ENCODE data around the gene PNPLA2.

The PNPLA2 gene

DNA sequence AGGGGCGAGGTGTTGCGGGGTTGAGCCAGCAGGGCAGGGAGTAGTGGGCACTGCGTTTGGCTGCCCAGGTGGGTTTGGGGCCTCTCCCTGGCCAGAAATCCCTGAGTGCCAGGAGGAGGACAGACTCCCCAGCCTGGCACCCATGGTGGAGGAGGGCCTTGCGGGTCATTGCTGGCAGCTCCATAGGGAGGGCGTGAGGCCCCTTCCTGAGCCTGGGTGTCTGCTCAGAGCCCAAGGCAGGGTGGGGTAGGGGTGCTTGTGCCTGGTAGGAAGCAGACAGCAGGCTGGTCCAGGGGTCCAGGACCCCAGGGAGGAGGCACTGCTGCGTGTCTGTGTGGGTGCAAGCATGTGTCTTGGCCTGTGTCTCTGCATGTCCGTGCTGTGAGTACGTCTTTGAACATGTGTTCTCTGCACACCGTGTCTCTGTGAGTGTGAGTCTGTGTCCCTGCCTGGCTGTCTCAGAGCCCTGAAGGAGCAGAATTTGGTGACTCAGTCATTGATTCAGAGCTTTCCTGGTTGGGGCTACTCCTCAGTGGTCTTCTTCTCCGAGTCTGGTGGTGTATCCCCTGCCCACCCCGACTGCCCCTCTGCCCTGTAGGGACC, 27.9 kb downstream of the PNPLA2 start:
- no peak for DNase-seq (ENCODE audit: insufficient read length, low spot score)
- TF ChIP-seq, protein P1, sequence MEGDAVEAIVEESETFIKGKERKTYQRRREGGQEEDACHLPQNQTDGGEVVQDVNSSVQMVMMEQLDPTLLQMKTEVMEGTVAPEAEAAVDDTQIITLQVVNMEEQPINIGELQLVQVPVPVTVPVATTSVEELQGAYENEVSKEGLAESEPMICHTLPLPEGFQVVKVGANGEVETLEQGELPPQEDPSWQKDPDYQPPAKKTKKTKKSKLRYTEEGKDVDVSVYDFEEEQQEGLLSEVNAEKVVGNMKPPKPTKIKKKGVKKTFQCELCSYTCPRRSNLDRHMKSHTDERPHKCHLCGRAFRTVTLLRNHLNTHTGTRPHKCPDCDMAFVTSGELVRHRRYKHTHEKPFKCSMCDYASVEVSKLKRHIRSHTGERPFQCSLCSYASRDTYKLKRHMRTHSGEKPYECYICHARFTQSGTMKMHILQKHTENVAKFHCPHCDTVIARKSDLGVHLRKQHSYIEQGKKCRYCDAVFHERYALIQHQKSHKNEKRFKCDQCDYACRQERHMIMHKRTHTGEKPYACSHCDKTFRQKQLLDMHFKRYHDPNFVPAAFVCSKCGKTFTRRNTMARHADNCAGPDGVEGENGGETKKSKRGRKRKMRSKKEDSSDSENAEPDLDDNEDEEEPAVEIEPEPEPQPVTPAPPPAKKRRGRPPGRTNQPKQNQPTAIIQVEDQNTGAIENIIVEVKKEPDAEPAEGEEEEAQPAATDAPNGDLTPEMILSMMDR (IDR thresholded peaks at IDR 0.05; ENCODE audit: insufficient read depth, missing control alignments), result no peak
- FAIRE-seq, result no peak

DNA sequence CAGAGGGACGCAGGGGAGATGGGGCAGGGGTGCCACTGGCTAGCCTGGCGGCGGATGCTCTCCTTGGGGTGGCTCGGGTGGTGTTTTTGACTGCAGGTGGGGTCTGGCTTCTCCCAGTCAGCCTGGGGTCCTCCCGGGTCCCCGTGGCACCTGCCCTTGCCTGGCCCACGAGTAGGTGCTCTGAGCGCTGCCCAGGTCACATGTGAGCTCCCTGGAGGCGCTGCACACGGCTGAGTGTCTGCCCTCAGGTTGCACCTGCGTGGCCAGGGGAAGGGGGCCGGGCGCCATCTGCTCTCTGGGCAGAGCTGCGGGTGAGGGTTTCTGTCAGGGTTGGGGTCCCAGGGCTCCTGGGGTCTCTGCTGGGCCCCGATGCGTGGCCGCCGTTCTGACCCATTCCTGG, 29.2 kb downstream of the PNPLA2 start:
- FAIRE-seq (no peak), DNase-seq (ENCODE audit: insufficient read length, low spot score) (no peak)
- TF ChIP-seq, protein P1 (IDR thresholded peaks at IDR 0.05; ENCODE audit: insufficient read depth, missing control alignments), result no peak

DNA sequence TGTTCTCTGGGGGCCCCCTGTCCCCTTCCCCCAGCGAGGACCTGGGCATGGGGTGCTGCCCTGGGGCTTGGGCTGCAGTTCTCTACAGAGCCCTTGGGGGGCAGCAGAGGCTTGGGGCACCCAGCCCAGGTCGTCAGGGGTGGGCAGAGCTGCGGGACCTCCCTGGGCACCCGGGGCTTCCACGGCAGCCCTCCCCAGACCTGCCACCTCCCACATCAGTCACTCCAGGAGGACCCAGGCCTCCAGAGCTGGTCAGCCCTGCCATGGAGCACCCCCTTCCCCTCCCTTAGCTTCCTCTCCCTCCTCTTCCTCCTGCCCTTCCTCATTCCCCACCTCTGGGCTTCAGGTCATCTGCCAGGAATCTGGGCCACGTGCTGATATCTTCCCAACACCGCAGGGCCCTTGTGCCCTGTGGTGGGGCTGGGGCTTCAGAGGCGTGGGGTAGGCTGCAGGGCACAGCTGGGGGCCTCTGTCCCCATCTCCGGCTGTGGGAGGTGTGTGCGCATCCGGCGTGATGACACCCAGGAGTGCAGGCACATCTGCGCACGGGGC, 29.7 kb downstream of the PNPLA2 start:
- FAIRE-seq, result no peak
- TF ChIP-seq, protein P1 (IDR thresholded peaks at IDR 0.05; ENCODE audit: insufficient read depth, missing control alignments), result peak; percentile 63
- DNase-seq (ENCODE audit: insufficient read length, low spot score), result peak; percentile 51

DNA sequence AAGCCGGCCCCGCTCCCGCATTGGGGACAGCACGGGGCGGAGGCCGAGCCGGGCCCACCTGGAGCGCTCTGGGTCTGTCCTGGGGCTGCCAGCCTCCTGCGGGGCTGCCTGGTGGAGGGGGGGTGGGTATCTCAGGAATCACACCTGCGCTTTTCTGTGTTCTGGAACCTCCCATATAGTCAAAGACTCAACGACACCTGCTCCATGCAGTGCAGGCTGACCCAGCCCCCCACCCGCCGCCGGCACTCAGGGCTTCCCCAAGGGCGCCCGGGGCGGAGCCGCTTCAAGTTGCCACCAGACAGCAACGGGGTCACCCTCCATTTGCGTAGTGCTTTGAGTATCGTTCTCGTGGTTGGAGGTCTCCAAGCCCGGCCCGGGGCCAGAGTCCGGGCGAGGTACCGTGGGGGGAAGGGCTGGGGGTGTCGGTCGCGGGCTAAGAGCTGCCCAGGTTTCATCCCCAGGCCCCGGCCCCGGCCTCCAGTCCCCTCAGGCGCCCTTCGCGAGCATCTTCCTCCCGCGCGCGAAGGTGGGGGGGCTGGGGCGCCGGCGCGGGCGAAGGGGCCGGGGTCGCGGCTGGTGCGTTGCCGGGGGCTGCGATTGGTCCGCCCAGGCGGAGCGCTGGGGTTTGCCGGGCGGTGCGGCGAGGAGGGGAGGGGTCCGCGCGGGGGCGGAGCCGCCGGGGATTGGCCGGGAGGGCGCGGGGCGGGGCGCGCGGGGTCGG, 30.6 kb downstream of the PNPLA2 start:
- DNase-seq (ENCODE audit: insufficient read length, low spot score) (peak; percentile 71), FAIRE-seq (no peak)
- TF ChIP-seq, protein P1 (IDR thresholded peaks at IDR 0.05; ENCODE audit: insufficient read depth, missing control alignments), result no peak

DNA sequence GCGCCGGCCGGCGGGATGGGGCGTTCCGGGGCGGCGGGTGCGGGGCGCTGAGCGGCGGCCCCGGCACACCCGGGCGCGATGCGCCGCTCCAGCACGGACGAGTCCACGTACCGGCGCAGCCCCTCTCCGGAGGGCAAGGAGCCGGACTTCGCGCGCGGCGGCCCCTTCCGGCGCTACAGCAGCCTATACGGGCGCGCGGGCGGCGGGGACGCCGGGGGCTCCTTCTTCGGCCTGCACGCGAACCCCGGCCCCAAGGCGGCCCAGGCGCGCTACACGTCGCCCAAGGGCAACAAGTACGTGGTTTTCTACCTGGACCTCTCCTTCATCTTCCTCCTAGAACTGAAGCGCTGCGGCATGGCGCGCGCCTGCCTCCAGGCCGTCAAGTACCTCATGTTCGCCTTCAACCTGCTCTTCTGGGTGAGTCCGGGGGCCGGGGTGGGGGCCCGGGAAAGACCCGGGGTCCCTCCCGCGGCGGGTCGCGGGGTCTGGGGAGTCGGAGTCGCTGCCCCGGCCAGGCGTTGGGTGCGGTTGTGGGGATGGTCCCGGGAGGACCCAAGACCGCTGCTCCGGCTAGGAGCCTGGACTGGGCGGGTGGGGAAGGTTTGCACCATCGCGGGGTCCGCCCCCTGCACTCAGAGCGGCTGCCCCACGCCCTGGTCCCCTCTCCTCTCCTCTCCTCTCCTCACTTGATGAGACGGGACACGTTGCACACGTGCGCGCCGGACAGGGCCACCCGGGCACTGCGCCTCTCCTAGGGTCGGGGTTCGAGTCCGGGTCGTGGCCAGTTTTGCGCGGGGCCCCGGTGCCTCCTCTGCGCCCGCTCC, 31.4 kb downstream of the PNPLA2 start:
- TF ChIP-seq, protein P1 (IDR thresholded peaks at IDR 0.05; ENCODE audit: insufficient read depth, missing control alignments), result no peak
- DNase-seq (ENCODE audit: insufficient read length, low spot score) (no peak), FAIRE-seq (no peak)

DNA sequence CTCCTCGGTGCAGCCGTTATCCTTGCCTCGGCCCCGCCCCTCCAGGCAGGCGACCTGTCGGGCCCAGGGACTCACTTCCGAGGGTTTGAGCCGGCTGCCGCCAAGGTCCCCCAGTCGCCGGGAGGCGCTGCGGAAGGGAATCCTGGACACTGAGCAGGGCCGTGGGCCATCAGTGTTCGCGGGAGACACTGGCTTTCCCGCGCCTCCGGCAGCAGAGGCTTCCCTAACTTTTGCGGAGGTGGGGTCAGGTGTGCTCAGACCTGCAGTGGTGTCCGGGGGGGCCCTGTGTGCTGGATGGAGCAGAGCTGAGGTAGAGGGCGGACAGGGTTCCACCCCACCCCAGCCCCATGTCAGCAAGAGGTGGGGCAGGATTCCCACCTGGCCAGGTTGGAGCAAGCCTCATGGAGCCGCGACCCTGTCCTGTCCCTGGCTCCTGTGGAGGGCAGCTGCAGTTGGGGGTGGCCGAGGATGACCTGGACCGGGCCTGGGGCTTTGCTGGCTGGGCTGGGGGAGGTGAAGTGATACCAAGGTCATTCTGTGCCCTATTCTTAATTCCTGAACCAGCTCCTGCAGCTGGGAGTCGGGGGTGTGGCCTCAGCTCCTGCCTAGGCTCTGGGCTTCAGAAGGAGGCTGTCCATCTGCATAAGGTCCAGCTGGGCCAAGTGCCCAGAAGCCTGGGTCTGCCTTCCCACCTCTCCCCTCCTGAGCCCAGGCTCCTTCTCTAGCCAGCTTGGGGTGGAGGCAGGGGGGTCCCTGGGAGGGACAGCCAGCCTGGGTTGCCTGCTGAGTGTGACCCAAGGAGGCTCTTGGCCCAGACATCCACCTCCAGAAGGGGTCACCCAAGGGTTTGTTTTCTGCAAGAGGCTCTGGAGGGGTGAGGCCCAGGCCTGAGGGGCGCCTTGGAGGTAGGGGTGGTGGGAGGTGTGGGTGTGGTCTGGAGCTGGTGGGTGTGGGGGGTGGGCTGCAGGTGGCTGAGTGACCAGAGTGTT, 32.4 kb downstream of the PNPLA2 start:
- FAIRE-seq, result no peak
- no peak for DNase-seq (ENCODE audit: insufficient read length, low spot score)
- TF ChIP-seq, protein P1 (IDR thresholded peaks at IDR 0.05; ENCODE audit: insufficient read depth, missing control alignments), result peak; percentile 27
